Lung (tissue), 16 donors: Measurements from ENCODE around the gene PCDHB10. TPM values are rescaled to one million over a fixed set of nuclear protein-coding genes. Genes with fewer than 3 reads are reported as not detected.

Experiments
- ATAC-seq: fragments of 200-7000 bp; cut with Tn5 transposase; one replicate; pipeline ENCODE4 v1.9.1; 2020; ENCODE audit warnings: moderate number of reproducible peaks; ENCODE audit not compliant: insufficient read depth, low FRiP score
- DNase-seq, 3 donors: peaks; one replicate each; pipeline ENCODE4 v3.0.0-alpha.2; 2013 to 2017
- H3K27ac ChIP-seq, 2 donors: one replicate each; pipeline ENCODE4 v1.5.1; 2013; ENCODE audit warnings: mild to moderate bottlenecking in 2 of 2, moderate library complexity in 2 of 2, control low read depth in 1 of 2, inconsistent platforms in 1 of 2, low read depth in 1 of 2, low read length in 1 of 2
- H3K27me3 ChIP-seq, 3 donors: one replicate each; pipeline ENCODE4 v1.5.1; 2013; ENCODE audit warnings: low read length in 2 of 3; ENCODE audit not compliant: control insufficient read depth in 3 of 3, insufficient read depth in 3 of 3
- H3K36me3 ChIP-seq, 4 donors: one replicate each; pipeline ENCODE4 v1.5.1; 2013; ENCODE audit warnings: low read length in 4 of 4, mild to moderate bottlenecking in 1 of 4, moderate library complexity in 1 of 4; ENCODE audit not compliant: control insufficient read depth in 4 of 4, insufficient read depth in 4 of 4
- H3K4me1 ChIP-seq, 5 donors: one replicate each; pipeline ENCODE4 v1.5.1; 2013; ENCODE audit warnings: low read length in 5 of 5, mild to moderate bottlenecking in 2 of 5, moderate library complexity in 1 of 5; ENCODE audit not compliant: control insufficient read depth in 5 of 5, insufficient read depth in 5 of 5
- H3K4me3 ChIP-seq: one replicate; pipeline ENCODE4 v1.5.1; 2013; ENCODE audit warnings: mild to moderate bottlenecking, control low read depth, moderate library complexity
- H3K9ac ChIP-seq, 2 donors: one replicate each; pipeline ENCODE4 v1.5.1; 2013; ENCODE audit warnings: low read length in 2 of 2, control low read depth in 1 of 2; ENCODE audit not compliant: insufficient read depth in 1 of 2
- H3K9me3 ChIP-seq, 4 donors: one replicate each; pipeline ENCODE4 v1.5.1; 2013; ENCODE audit warnings: low read length in 3 of 4, mild to moderate bottlenecking in 1 of 4, moderate library complexity in 1 of 4; ENCODE audit not compliant: control insufficient read depth in 4 of 4, insufficient read depth in 3 of 4
- WGBS, 2 donors: extraction: QIAGEN DNeasy Blood & Tissue Kit; methylation state at CpG; one replicate each; pipeline ENCODE4 v1.1.7; 2013; 5-methylcytosine and 5-hydroxymethylcytosine counted together
- long read RNA-seq, 5 donors: transcript quantifications; one replicate each; lab custom pipeline, GENCODE V29; 2026
- polyA plus RNA-seq, 2 donors: library from polyadenylated mRNA; stranded (reverse); fragments of 200-250 nt; gene quantifications; one replicate each; pipeline ENCODE4 v1.2.1, GENCODE V29; 2013
- total RNA-seq, 2 donors: library from RNA; depleted of rRNA in 1 of 2; stranded (reverse); fragments of >200 nt in 1 of 2; gene quantifications; one replicate each; pipeline ENCODE4 v1.2.1, GENCODE V29; 2014 to 2021
- TF ChIP-seq, protein P1 (sequence below): IDR thresholded peaks from 2 replicates; pipeline ENCODE4 v1.5.1; 2012; ENCODE audit warnings: mild to moderate bottlenecking; ENCODE audit errors: control extremely low read depth, extremely low read depth
- donor health status: control.
- donor health status: control.
- donor health status: Bipolar disorder and iron deficiency.
- donor health status: healthy.
- donor health status: DM: yes; HTN: yes; CAD: no.

The PCDHB10 gene
- 1 to 10 TPM; 1.9 to 6.3 TPM for total RNA-seq
- polyA plus RNA-seq: under 1 TPM; 0.53 to 0.63 TPM
- long read RNA-seq, donor 1, partial matches to known transcripts: 0 of 4 reads
- long read RNA-seq, donor 1, other reads (novel, unspliced or antisense): 0 of 4 reads
- long read RNA-seq, donor 2, partial matches to known transcripts: 0 of 4 reads
- long read RNA-seq, donor 2, other reads (novel, unspliced or antisense): 0 of 4 reads
- long read RNA-seq, donor 3, transcript PCDHB10-201 (1 exons, 3,290 nt): major isoform, 6 of 6 reads
- long read RNA-seq, donor 3, partial matches to known transcripts: 0 of 6 reads
- long read RNA-seq, donor 3, other reads (novel, unspliced or antisense): 0 of 6 reads
- long read RNA-seq, donor 4, partial matches to known transcripts: 0 of 4 reads
- long read RNA-seq, donor 4, other reads (novel, unspliced or antisense): 0 of 4 reads
- long read RNA-seq, donor 5, transcript PCDHB10-201 (1 exons, 3,290 nt): major isoform, 5 of 5 reads
- long read RNA-seq, donor 5, partial matches to known transcripts: 0 of 5 reads
- long read RNA-seq, donor 5, other reads (novel, unspliced or antisense): 0 of 5 reads

DNA sequence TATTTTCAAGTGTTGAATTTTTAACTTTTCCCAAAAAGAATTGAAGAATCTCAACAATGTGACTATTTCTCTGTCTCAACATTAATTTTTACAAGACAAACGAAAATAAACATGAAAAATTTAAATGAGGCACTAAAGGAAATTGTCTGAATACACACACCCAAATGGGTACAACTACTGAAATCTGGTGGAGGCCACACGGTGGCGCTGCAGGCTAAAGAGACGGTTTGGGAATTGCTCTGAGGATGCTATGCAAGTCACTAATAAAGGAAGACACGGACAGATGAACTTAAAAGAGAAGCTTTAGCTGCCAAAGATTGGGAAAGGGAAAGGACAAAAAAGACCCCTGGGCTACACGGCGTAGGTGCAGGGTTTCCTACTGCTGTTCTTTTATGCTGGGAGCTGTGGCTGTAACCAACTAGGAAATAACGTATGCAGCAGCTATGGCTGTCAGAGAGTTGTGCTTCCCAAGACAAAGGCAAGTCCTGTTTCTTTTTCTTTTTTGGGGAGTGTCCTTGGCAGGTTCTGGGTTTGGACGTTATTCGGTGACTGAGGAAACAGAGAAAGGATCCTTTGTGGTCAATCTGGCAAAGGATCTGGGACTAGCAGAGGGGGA is at the start of gene PCDHB10:
TSS of gene PCDHB10 (plus strand) at position 244 of the 616 bp plus-strand sequence. CDS start at position 444, 200 bp downstream.
- no peak within 1 kb of the TSS for H3K27ac ChIP-seq

DNA sequence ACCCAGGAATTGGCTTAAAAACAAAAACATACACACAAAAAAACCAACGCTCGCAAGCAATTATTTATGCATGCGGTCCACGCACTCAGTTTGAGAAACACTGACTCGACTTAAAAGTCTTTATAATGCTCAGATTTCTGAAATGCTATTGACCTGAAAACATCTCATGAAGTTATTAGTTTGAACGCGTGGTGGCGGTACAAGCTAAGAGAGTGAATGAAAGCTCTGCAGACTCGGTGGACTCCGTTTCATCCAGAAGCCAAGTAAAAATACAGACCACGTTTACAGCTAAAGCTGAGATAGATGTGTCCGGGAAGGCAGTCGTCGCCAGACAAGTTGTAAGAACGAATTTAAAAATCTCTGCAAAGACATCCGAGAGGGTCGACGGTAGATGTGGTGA is 42.3 kb upstream of the PCDHB10 start, which contains the start of gene PCDHB6:
TSS of gene PCDHB6 (plus strand) at position 246 of the 400 bp plus-strand sequence. CDS start 201 bp downstream, outside the sequence.
- Histone ChIP-seq H3K27me3 (peaks cover 0 to 2% (median 0%) of the 10 kb centered on the region in 3 donors), H3K9ac (no peak within 1 kb of the TSS), H3K36me3 (no peaks in the 10 kb centered on the region), H3K27ac (no peak within 1 kb of the TSS), H3K4me3 (no peak within 1 kb of the TSS), H3K9me3 (peaks cover 3 to 28% (median 9%) of the 10 kb centered on the region in 4 donors), H3K4me1 (no peaks in the 10 kb centered on the region)
- 12 to 16% methylated on average over 18 of the region's 18 CpGs for WGBS, 2 donors
- ATAC-seq (no peak), DNase-seq (peak in 2 of 3 donors; percentile 45 to 46)
- TF ChIP-seq, protein P1, sequence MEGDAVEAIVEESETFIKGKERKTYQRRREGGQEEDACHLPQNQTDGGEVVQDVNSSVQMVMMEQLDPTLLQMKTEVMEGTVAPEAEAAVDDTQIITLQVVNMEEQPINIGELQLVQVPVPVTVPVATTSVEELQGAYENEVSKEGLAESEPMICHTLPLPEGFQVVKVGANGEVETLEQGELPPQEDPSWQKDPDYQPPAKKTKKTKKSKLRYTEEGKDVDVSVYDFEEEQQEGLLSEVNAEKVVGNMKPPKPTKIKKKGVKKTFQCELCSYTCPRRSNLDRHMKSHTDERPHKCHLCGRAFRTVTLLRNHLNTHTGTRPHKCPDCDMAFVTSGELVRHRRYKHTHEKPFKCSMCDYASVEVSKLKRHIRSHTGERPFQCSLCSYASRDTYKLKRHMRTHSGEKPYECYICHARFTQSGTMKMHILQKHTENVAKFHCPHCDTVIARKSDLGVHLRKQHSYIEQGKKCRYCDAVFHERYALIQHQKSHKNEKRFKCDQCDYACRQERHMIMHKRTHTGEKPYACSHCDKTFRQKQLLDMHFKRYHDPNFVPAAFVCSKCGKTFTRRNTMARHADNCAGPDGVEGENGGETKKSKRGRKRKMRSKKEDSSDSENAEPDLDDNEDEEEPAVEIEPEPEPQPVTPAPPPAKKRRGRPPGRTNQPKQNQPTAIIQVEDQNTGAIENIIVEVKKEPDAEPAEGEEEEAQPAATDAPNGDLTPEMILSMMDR: no peak

More for the DNA sequence above, at the start of gene PCDHB10:
- Histone ChIP-seq H3K4me1 (no peaks in the 10 kb centered on the region), H3K27me3 (no peaks in the 10 kb centered on the region), H3K4me3 (no peak within 1 kb of the TSS), H3K36me3 (no peaks in the 10 kb centered on the region), H3K9ac (peak within 1 kb of the TSS in 1 of 2 donors; percentile 62), H3K9me3 (peaks cover 0 to 21% (median 11%) of the 10 kb centered on the region in 4 donors)
- ATAC-seq (no peak), DNase-seq (peak; percentile 44 to 56 (median 56))
- TF ChIP-seq, protein P1: no peak
- whole genome bisulfite sequencing, 2 donors: 7 to 9% methylated on average over 10 of the region's 10 CpGs

DNA sequence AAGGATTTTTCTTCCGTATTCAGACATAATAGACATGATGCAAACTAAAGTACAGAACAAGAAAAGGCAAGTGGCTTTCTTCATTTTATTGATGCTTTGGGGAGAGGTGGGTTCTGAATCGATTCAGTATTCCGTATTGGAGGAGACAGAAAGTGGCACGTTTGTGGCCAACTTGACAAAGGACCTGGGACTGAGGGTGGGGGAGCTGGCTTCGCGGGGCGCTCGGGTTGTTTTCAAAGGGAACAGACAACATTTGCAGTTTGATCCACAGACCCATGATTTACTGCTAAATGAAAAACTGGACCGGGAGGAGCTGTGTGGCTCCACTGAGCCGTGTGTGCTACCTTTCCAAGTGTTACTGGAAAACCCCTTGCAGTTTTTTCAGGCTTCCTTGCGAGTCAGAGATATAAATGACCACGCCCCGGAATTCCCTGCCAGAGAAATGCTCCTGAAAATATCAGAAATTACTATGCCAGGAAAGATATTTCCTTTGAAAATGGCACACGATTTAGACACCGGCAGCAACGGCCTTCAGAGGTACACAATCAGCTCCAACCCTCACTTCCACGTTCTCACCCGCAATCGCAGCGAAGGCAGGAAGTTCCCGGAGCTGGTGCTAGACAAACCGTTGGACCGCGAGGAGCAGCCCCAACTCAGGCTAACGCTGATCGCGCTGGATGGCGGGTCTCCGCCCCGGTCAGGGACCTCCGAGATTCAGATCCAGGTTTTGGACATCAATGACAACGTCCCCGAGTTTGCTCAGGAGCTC is 41.7 kb upstream of the PCDHB10 start:
- Histone ChIP-seq H3K27ac (no peak overlapping the region), H3K9me3 (peaks cover 3 to 30% (median 11%) of the 10 kb centered on the region in 4 donors), H3K4me3 (no peak overlapping the region), H3K36me3 (no peaks in the 10 kb centered on the region), H3K4me1 (no peaks in the 10 kb centered on the region), H3K9ac (no peak overlapping the region), H3K27me3 (peaks cover 0 to 2% (median 0%) of the 10 kb centered on the region in 3 donors)
- DNase-seq (no peak), ATAC-seq (no peak)
- 33 to 41% methylated on average over 33 of the region's 33 CpGs for WGBS, 2 donors
- TF ChIP-seq, protein P1: no peak
